Bladder microvascular endothelial cell (primary cell): ENCODE data around the gene PRSS56. TPM values are rescaled to one million over a fixed set of nuclear protein-coding genes. Genes with fewer than 3 reads are reported as not detected.

ENCODE experiments used
- total RNA-seq: library from RNA; depleted of rRNA; stranded (reverse); fragments of >200 nt; gene quantifications from 2 replicates; pipeline ENCODE4 v1.2.3, GENCODE V29; 2014

PRSS56 gene
- not detected in 2 replicates for total RNA-seq

GRCh38 chr2:232519581-232520438 is at the start of gene PRSS56:
TSS of gene PRSS56 (plus strand) at chr2:232520388. CDS start at chr2:232520599, 211 bp downstream.

GRCh38 chr2:232487385-232488096 is 32.6 kb upstream of the PRSS56 start, which contains the start of gene ECEL1:
TSS of gene ECEL1 (minus strand) at chr2:232487834. CDS start at chr2:232486653, 1,181 bp downstream.

DNA sequence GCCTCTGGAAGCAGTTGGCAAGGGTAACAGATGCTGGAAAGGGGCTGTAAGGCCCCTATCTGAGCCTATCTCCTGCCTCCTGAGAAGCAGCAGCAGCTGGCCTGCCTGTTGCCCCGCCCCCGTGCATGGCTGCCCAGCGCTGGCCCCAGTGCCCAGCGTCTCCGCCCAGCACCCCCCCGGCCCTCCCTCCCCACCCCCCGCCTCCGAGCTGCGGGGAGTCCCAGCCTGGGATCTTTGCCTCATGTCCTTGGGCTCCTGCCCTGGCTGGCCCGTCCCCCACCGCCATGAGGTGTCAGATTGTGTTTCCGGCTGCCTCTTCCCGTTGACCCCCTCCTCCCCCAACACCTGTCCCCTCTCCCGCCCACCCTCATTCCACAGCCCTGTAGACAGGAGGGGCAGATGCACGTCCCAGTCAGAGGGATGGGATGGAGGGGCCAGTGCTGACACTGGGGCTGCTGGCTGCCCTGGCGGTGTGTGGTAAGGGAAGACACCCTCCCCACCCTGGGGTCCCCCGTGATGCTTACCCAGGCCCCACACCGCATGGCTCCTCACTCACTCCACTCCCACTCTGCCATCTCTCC is 5.7 kb downstream of the PRSS56 start, which contains the start of gene CHRND:
Gene CHRND (plus strand): TSS at position 370 of the 581 bp plus-strand sequence. CDS start 56 bp downstream, at position 426.

DNA sequence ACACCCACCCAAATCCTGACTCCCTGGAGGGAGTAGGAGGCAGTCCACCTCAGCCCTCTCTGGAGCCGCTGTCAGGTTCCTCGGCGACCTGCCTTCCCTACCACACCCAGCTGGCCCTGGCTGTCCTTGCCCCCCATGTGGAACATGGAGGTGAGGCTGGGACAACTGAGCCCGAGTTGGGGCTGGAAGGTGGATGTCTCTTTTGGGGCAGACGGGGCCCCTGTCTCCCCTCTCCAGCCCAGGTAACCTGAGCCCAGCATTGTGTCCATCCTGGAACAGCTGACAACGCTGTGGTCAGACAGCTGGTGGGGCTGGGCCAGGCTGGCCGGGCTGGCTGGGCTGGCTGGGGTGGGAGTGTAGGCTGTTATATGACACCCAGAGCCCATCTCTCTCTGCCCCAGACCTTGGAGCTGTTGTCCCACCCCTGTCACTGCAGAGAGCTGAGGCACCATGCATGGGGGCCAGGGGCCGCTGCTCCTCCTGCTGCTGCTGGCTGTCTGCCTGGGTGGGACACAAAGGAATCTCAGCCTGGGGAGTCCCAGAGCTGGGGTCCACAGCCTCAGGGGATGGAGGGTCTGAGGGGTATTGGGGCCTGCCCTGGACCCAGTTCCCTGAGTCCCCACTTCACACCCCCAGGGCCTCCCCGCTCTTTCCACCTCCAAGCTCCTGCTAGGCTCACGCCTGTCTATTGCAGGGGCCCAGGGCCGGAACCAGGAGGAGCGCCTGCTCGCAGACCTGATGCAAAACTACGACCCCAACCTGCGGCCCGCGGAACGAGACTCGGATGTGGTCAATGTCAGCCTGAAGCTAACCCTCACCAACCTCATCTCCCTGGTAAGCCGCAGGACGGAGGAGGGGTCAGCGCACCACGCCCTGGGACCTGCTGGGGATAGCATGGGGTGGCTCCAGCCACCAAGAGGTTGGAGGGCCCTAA is 19.4 kb downstream of the PRSS56 start, which contains the start of gene CHRNG:
Gene CHRNG (plus strand): TSS at position 395 of the 934 bp plus-strand sequence. CDS start 56 bp downstream, at position 451.

DNA sequence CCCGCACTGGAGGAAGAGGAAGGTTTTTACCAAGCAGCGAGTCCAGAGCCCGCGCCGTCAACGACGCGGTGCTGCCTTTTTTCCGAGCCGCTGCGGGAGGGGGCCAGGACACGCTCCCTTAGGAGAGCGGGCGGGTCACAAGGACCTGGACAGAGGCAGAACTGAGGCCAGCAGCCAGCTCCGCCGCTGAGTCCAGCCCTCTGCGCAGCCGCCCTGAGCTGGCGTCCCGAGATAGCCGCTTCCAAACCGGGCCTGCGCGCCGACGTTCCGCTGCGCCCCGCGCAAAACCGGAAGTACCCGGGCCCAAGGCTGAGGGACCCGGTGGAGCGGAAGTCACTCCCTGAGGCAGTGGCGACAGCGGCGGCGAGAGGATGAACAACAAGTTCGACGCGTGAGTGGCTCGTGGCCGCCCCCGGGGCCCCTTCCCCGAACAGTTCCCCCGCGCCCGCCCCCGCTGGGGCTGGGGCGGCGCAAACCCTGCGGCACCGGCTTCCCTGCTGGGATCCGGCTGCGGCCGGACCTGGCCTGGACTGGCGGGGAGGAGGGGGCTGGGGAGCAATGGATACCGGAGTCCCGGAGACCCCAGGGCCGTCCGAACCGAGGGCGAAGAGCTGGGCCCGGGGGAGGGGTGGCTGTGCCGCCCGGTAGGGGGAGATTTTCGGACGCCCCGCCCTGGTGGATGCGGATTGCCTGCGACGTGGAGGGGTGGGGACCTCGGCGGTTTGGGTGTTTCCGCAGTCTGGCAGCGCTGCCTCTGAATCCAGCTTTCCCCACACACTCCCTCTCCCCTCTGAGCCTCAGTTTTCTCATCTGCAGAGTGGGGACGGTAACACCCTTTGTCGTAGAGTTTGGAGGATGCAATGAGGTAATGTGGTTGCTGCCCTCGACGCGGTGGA is 30.4 kb downstream of the PRSS56 start, which contains the start of the genes EIF4E2 and TIGD1:
Gene EIF4E2 (plus strand): TSS at position 336 of the 896 bp plus-strand sequence. CDS start 36 bp downstream, at position 372.
Gene TIGD1 (minus strand): TSS at position 204 of the 896 bp plus-strand sequence. CDS start 675 bp downstream, outside the sequence.

Other genes with a start within 250 kb of the PRSS56 start
- not detected in 2 replicates for gene ALPP, start 141.6 kb upstream of the PRSS56 start, total RNA-seq
- not detected in 2 replicates for gene ALPG, start 113.5 kb upstream of the PRSS56 start, total RNA-seq
- gene ALPI, start 64.2 kb upstream of the PRSS56 start, total RNA-seq: not detected in 2 replicates
- gene ECEL1, start 32.6 kb upstream of the PRSS56 start, total RNA-seq: not detected in 2 replicates
- not detected in 2 replicates for gene CHRND, start 5.8 kb downstream of the PRSS56 start, total RNA-seq
- gene CHRNG, start 19.3 kb downstream of the PRSS56 start, total RNA-seq: not detected in 2 replicates
- 0.97 and 2.4 TPM in 2 replicates for gene TIGD1, start 30.2 kb downstream of the PRSS56 start, total RNA-seq
- gene EIF4E2, start 30.3 kb downstream of the PRSS56 start, total RNA-seq: 103 TPM in 2 replicates
- gene EFHD1, start 113.2 kb downstream of the PRSS56 start, total RNA-seq: 0.06 and 0.16 TPM in 2 replicates
- gene GIGYF2, start 176.9 kb downstream of the PRSS56 start, total RNA-seq: 28.8 and 75.6 TPM in 2 replicates